Neural cell (in vitro differentiated cells): ENCODE data around the gene NFU1. TPM values are rescaled to one million over a fixed set of nuclear protein-coding genes. Genes with fewer than 3 reads are reported as not detected.

ENCODE experiments used
- H2AFZ ChIP-seq: fragments of 200-600, 300-800 bp; sonication (generic), shearing (Covaris generic); 2 replicates; pipeline ENCODE4 v1.6.0; 2014; ENCODE audit warnings: low read depth, mild to moderate bottlenecking, antibody characterized with exemption, low read length, moderate library complexity
- H3F3A ChIP-seq: fragments of 200-600 bp; shearing (Covaris generic); 2 replicates; pipeline ENCODE4 v1.6.1; 2016; ENCODE audit warnings: mild to moderate bottlenecking, moderate library complexity, mixed read lengths, antibody characterized with exemption, low read length; ENCODE audit not compliant: insufficient read depth, poor library complexity, severe bottlenecking
- H3K27ac ChIP-seq: fragments of 200-600, 300-800 bp; sonication (generic), shearing (Covaris generic); 2 replicates; pipeline ENCODE4 v1.5.1; 2014; ENCODE audit warnings: mild to moderate bottlenecking, low read length, moderate library complexity
- H3K27me3 ChIP-seq: fragments of 300-800, 200-600 bp; sonication (generic), shearing (Covaris generic); 2 replicates; pipeline ENCODE4 v1.6.0; 2014; ENCODE audit warnings: mild to moderate bottlenecking, low read depth, low read length, moderate library complexity; ENCODE audit not compliant: insufficient read depth
- H3K36me3 ChIP-seq: fragments of 300-800, 200-600 bp; sonication (generic), shearing (Covaris generic); 2 replicates; pipeline ENCODE4 v1.5.1; 2014; ENCODE audit warnings: mild to moderate bottlenecking, antibody characterized with exemption, low read length, moderate library complexity; ENCODE audit not compliant: insufficient read depth
- H3K4me2 ChIP-seq: fragments of 300-800, 200-600 bp; sonication (generic), shearing (Covaris generic); 2 replicates; pipeline ENCODE4 v1.6.0; 2014; ENCODE audit warnings: mild to moderate bottlenecking, low read length
- H3K4me3 ChIP-seq: fragments of 300-800, 200-600 bp; sonication (generic), shearing (Covaris generic); 2 replicates; pipeline ENCODE4 v1.5.1; 2014; ENCODE audit warnings: mild to moderate bottlenecking, low read length, moderate library complexity
- H3K79me2 ChIP-seq: fragments of 200-600 bp; shearing (Covaris generic); replicated peaks from 2 replicates; pipeline ENCODE4 v1.6.0; 2014; ENCODE audit warnings: mild to moderate bottlenecking, low read length, moderate library complexity; ENCODE audit not compliant: insufficient read depth
- H3K9ac ChIP-seq: fragments of 300-800, 200-600 bp; sonication (generic), shearing (Covaris generic); 2 replicates; pipeline ENCODE4 v1.6.1; 2016; ENCODE audit warnings: mild to moderate bottlenecking, low read length, mixed read lengths
- H3K9me2 ChIP-seq: fragments of 200-600 bp; shearing (Covaris generic); 2 replicates; pipeline ENCODE4 v1.6.1; 2016; ENCODE audit warnings: mild to moderate bottlenecking, low read length, mixed read lengths; ENCODE audit not compliant: insufficient read depth
- H3K9me3 ChIP-seq: fragments of 200-600, 300-800 bp; sonication (generic), shearing (Covaris generic); 2 replicates; pipeline ENCODE4 v1.6.1; 2016; ENCODE audit warnings: mild to moderate bottlenecking, mixed run types, low read length, moderate library complexity, mixed read lengths
- H4K20me1 ChIP-seq: fragments of 200-600 bp; shearing (Covaris generic); 2 replicates; pipeline ENCODE4 v1.6.1; 2016; ENCODE audit warnings: mild to moderate bottlenecking, mixed run types; ENCODE audit not compliant: insufficient read depth
- EP300 ChIP-seq: fragments of 450-650 bp; conservative IDR thresholded peaks from 2 replicates; pipeline ENCODE4 v1.6.1; 2014; ENCODE audit warnings: antibody characterized with exemption, mild to moderate bottlenecking, moderate library complexity; ENCODE audit not compliant: poor library complexity, severe bottlenecking
- EZH2 ChIP-seq: fragments of 200-600, 300-800 bp; shearing (Covaris generic), sonication (generic); IDR thresholded peaks from 2 replicates; pipeline ENCODE4 v1.6.1; 2014; ENCODE audit warnings: antibody characterized with exemption, low read length, borderline replicate concordance, mild to moderate bottlenecking; ENCODE audit not compliant: insufficient read depth, poor library complexity, severe bottlenecking
- MXI1 ChIP-seq: fragments of 450-650 bp; conservative IDR thresholded peaks from 2 replicates; pipeline ENCODE4 v1.6.1; 2014; ENCODE audit warnings: antibody characterized with exemption, mild to moderate bottlenecking; ENCODE audit not compliant: poor library complexity, severe bottlenecking
- POLR2AphosphoS5 ChIP-seq: IDR thresholded peaks from 2 replicates; pipeline ENCODE4 v1.6.1; 2012
- RAD21 ChIP-seq: fragments of 450-650 bp; conservative IDR thresholded peaks from 2 replicates; pipeline ENCODE4 v1.6.1; 2014; ENCODE audit warnings: antibody characterized with exemption, mild to moderate bottlenecking, moderate library complexity
- SMC3 ChIP-seq: fragments of 450-650 bp; conservative IDR thresholded peaks from 2 replicates; pipeline ENCODE4 v1.6.1; 2014; ENCODE audit warnings: antibody characterized with exemption, mild to moderate bottlenecking, moderate library complexity; ENCODE audit not compliant: poor library complexity
- TAF1 ChIP-seq: IDR thresholded peaks from 2 replicates; pipeline ENCODE4 v1.6.1; 2012; ENCODE audit warnings: low read depth
- polyA plus RNA-seq: library from polyadenylated mRNA; depleted of rRNA; stranded (reverse); fragments of >200 nt; gene quantifications from 2 replicates; pipeline ENCODE4 v1.2.3, GENCODE V29; 2014
- TF ChIP-seq, protein P1 (sequence below): fragments of 450-650 bp; IDR thresholded peaks from 2 replicates; pipeline ENCODE4 v1.5.1; 2014; ENCODE audit warnings: antibody characterized with exemption, mild to moderate bottlenecking, moderate library complexity; ENCODE audit not compliant: poor library complexity, severe bottlenecking
- TF ChIP-seq, protein P2 (sequence below): IDR thresholded peaks from 2 replicates; pipeline ENCODE4 v1.6.1; 2012; ENCODE audit warnings: borderline replicate concordance

The NFU1 gene
- polyA plus RNA-seq, 1 donor from 2014 or later, result 116 TPM

DNA sequence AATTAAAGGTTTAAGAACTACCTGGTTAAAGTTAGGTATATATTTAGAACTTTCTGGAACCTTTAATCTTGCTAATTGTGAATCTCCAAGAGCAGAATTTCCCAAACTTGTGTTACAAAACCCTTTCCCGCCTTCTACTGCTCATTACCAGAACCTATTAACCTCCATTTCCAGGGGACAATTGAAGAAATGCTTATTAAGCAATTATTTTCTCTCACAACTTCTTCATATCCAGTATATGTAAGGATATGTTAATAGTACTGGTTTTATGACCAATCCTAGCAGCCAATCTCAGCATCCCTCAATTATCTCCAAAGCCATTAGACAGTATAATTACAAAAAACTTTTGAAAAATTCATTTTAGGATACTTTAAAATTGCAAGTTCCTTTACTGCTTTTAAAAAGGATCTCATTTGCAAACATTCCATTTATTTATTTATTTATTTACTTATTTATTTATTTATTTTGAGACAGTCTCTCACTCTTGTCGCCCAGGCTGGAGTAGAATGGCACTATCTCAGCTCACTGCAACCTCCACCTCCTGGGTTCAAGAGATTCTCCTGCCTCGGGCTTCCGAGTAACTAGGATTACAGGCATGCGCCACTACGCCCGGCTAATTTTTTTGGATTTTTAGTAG is 53.9 kb downstream of the NFU1 start:
- no peak for TF ChIP-seq POLR2AphosphoS5
- H3K79me2 ChIP-seq, result peaks cover 58% of the 10 kb centered on the region
- no peaks in the 10 kb centered on the region for H3K9me3 ChIP-seq
- no peaks in the 10 kb centered on the region for H4K20me1 ChIP-seq
- H3K36me3 ChIP-seq, result no peaks in the 10 kb centered on the region
- H3K27ac ChIP-seq, result no peak overlapping the region
- no peaks in the 10 kb centered on the region for H3F3A ChIP-seq
- no peak overlapping the region for H3K4me3 ChIP-seq
- H3K27me3 ChIP-seq, result no peaks in the 10 kb centered on the region
- no peak overlapping the region for H3K4me2 ChIP-seq
- H3K9ac ChIP-seq, result no peak overlapping the region
- H2AFZ ChIP-seq, result no peak overlapping the region
- no peaks in the 10 kb centered on the region for H3K9me2 ChIP-seq

DNA sequence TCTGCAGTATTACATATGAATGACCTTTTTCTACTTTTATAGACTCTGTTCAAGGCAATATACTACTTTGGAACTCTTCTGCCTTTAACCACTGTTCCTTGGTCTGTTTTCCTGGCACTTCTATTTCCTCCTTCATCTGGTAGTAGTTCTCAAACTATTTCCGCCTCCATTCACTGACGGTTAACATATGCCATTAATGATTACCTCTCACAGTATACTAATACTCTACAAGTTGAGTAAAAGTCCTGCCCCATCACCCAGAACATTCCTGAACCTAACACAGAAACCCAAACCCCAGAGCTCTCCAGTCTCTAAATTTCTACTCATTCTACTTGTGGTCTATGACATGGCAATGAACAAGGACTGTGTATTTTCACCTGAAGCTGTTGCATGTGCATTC is 54.7 kb downstream of the NFU1 start:
- TF ChIP-seq POLR2AphosphoS5 (no peak), EP300 (no peak), TAF1 (no peak), RAD21 (no peak), SMC3 (no peak), MXI1 (no peak), EZH2 (no peak)
- TF ChIP-seq, protein P1, sequence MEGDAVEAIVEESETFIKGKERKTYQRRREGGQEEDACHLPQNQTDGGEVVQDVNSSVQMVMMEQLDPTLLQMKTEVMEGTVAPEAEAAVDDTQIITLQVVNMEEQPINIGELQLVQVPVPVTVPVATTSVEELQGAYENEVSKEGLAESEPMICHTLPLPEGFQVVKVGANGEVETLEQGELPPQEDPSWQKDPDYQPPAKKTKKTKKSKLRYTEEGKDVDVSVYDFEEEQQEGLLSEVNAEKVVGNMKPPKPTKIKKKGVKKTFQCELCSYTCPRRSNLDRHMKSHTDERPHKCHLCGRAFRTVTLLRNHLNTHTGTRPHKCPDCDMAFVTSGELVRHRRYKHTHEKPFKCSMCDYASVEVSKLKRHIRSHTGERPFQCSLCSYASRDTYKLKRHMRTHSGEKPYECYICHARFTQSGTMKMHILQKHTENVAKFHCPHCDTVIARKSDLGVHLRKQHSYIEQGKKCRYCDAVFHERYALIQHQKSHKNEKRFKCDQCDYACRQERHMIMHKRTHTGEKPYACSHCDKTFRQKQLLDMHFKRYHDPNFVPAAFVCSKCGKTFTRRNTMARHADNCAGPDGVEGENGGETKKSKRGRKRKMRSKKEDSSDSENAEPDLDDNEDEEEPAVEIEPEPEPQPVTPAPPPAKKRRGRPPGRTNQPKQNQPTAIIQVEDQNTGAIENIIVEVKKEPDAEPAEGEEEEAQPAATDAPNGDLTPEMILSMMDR, result no peak
- TF ChIP-seq, protein P2, sequence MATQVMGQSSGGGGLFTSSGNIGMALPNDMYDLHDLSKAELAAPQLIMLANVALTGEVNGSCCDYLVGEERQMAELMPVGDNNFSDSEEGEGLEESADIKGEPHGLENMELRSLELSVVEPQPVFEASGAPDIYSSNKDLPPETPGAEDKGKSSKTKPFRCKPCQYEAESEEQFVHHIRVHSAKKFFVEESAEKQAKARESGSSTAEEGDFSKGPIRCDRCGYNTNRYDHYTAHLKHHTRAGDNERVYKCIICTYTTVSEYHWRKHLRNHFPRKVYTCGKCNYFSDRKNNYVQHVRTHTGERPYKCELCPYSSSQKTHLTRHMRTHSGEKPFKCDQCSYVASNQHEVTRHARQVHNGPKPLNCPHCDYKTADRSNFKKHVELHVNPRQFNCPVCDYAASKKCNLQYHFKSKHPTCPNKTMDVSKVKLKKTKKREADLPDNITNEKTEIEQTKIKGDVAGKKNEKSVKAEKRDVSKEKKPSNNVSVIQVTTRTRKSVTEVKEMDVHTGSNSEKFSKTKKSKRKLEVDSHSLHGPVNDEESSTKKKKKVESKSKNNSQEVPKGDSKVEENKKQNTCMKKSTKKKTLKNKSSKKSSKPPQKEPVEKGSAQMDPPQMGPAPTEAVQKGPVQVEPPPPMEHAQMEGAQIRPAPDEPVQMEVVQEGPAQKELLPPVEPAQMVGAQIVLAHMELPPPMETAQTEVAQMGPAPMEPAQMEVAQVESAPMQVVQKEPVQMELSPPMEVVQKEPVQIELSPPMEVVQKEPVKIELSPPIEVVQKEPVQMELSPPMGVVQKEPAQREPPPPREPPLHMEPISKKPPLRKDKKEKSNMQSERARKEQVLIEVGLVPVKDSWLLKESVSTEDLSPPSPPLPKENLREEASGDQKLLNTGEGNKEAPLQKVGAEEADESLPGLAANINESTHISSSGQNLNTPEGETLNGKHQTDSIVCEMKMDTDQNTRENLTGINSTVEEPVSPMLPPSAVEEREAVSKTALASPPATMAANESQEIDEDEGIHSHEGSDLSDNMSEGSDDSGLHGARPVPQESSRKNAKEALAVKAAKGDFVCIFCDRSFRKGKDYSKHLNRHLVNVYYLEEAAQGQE, result no peak
- Histone ChIP-seq H3K9me3 (no peaks in the 10 kb centered on the region), H3K27ac (no peak overlapping the region), H3F3A (no peaks in the 10 kb centered on the region), H2AFZ (no peak overlapping the region), H3K4me3 (no peak overlapping the region), H3K9me2 (no peaks in the 10 kb centered on the region), H3K27me3 (no peaks in the 10 kb centered on the region), H3K4me2 (no peak overlapping the region), H3K79me2 (peaks cover 59% of the 10 kb centered on the region), H4K20me1 (no peaks in the 10 kb centered on the region), H3K9ac (no peak overlapping the region), H3K36me3 (no peaks in the 10 kb centered on the region)

DNA sequence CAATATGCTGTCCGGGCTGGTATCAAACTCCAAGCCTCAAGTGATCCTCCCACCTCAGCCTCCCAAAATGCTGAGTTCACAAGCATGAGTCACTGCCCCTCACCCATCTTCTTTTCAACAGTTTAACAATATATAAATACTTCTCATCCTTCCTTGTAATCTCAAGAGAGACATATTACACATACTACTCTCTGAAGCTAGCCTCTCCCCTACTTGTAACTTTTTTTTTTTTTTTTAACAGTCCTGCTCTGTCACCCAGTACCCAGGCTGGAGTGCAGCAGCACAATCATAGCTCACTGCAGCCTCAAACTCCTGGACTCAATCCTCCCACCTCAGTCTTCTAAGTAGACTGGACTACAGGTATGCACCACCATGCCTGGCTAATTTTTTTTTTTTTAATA is 55.9 kb downstream of the NFU1 start:
- H3K4me3 ChIP-seq, result no peak overlapping the region
- peaks cover 55% of the 10 kb centered on the region for H3K79me2 ChIP-seq
- no peak overlapping the region for H3K4me2 ChIP-seq
- H4K20me1 ChIP-seq, result no peaks in the 10 kb centered on the region
- H3K9me3 ChIP-seq, result no peaks in the 10 kb centered on the region
- H3K27ac ChIP-seq, result no peak overlapping the region
- H3F3A ChIP-seq, result no peaks in the 10 kb centered on the region
- H3K36me3 ChIP-seq, result no peaks in the 10 kb centered on the region
- no peaks in the 10 kb centered on the region for H3K27me3 ChIP-seq
- H2AFZ ChIP-seq, result no peak overlapping the region
- TF ChIP-seq EP300 (no peak), RAD21 (no peak), TAF1 (no peak), POLR2AphosphoS5 (no peak), MXI1 (no peak), EZH2 (no peak), SMC3 (no peak)
- TF ChIP-seq, protein P1, result no peak
- TF ChIP-seq, protein P2, result no peak
- no peaks in the 10 kb centered on the region for H3K9me2 ChIP-seq
- no peak overlapping the region for H3K9ac ChIP-seq
